Glomerular endothelial cell (primary cell): ENCODE measurements around the gene KRT3. TPM values are rescaled to one million over a fixed set of nuclear protein-coding genes. Genes with fewer than 3 reads are reported as not detected.

Experiments
- DNase-seq: peaks from one replicate; pipeline ENCODE4 v3.0.0-alpha.2; 2011; ENCODE audit warnings: low read depth, low spot score; ENCODE audit errors: extremely low read depth
- total RNA-seq: library from RNA; depleted of rRNA; stranded (reverse); fragments of >200 nt; gene quantifications from 2 replicates; pipeline ENCODE4 v1.2.3, GENCODE V29; 2015

KRT3 gene
- total RNA-seq, 1 donor from 2014 or later: 0.18 TPM

DNA sequence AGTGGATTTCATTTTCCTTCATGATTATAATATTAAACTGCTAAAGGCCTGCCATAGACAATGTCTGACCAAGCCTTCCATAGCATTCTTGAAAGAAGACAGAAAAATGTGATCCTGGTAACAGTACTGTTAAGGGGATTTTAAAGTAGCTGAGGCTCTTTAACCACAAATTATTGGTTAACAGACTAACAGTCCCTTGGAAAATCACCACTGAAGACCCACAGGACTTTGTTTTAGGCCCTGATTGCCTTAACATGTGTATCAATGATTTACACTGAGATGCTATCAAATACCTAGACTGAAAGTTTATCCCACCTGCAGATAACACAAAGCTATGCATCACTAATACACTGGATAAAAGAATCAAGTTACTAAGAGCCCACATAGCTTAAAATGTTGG lies 32.2 kb upstream of the KRT3 start:
- DNase-seq: no peak

DNA sequence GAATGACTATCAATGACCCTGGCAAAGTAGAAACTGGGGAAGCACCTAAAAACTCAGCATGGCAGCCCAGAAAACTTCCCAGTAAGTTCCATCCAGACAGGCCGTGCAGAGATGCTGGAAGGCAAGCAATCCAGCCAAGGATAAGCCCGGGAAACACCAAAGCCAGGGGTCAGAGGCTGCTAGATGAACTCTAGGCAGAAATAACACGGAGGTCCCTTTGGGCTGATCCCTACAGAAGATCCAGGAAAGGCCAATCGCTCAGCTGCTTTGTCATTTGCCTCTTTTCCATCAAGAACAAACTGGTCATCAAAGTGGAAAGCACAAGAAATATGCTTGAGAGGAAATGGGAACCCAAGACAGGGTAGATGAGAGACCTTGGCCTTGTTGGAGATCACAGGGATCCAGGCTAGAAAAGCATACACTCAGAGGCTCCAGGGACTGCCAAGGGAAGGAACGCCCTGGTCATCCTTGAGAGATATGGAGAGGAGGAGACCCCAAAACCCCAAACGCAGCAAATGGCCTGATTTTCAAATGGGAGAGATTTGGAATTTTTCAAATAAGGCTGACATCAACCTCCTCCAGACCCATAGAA lies 31.7 kb upstream of the KRT3 start:
- no peak for DNase-seq

GRCh38 chr12:52826611-52827498 lies 30.9 kb upstream of the KRT3 start:
- no peak for DNase-seq

DNA sequence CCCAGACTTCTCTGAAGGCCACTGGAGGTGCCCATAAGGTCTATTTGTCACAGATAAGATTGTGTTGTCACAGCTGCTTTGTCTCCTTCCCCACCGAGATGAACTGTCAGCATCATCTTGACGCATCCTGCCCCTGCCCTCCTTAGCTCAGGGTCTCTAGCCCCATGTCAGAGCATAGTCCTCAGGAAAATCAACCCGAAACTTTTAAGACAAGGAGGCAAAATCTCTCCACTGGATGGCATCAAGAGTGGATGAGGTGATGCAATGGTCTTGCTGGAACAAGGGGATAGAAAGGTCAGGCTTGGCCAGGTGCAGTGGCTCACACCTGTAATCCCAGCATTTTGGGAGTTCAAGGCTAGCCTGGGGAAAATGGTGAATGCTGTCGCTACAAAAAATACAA lies 30.0 kb upstream of the KRT3 start:
- no peak for DNase-seq

DNA sequence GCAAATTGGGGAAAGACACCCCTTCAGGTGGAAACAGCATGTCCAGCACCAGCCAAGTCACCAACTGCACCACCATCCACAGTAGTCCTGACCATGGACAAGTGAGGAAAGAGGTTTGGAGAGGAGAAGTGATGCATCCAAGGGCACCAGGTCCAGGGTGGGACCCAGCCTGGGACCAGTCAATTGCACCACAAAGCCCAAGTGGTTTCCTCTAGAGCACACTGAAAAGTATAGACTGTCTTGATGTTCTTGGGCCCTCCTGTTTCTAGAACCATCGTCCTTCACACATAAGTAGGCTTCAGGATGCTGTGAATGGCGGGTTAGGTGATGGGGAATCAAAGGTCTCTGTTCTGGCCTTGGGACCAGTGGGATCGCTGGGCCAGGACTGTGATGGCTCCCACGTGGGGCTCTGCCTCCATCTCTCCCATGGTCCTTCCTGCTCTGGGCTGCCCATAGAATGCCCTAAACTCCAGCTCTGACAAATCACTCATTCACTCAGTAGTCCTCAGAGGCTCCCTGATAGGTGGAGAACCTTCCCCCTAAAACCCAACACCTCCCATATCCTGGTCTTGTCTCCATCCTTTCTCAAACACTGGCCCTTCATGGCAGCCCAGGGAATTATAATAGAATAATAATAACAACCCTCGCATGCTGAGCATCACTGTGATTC lies 29.0 kb upstream of the KRT3 start:
- DNase-seq: no peak

- DNase-seq: no peak
Observed at GRCh38 chr12:52823761-52824450, 28.0 kb upstream of the KRT3 start.

- DNase-seq: no peak
Observed at GRCh38 chr12:52822771-52823510, 27.0 kb upstream of the KRT3 start.

- DNase-seq: no peak
Observed at GRCh38 chr12:52821826-52822660, 26.1 kb upstream of the KRT3 start.

DNA sequence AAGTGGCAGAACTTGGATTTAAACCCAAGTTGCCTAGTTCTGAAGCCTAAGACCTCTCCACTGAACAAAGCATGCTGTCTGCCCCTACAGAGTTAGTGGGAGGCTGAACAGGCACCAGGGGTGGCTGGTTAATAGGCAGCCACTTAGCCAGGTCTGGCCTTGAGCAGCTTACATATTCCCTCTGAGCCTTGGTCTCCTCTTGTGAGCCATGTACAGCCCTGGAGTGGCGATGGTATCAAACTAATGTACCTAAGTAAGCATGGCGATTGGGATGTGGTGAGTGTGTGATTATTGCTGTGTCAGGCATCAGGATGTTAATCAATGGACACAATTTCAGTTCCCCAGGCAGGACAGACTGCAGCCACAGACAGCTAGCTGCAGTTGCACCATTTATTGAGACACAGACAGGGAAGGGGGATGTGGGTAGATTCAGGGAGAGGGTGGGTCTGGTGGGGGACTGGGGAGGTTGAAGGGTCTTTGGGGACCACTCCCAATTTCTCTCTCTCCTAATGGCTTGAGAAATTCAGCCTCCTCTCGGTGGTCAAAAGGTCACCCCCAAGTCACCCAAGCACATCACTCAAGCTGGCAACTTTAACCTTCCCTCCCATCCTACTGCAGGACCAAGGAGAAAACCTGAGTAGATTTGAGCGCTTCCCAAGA lies 25.3 kb upstream of the KRT3 start:
- DNase-seq: no peak

DNA sequence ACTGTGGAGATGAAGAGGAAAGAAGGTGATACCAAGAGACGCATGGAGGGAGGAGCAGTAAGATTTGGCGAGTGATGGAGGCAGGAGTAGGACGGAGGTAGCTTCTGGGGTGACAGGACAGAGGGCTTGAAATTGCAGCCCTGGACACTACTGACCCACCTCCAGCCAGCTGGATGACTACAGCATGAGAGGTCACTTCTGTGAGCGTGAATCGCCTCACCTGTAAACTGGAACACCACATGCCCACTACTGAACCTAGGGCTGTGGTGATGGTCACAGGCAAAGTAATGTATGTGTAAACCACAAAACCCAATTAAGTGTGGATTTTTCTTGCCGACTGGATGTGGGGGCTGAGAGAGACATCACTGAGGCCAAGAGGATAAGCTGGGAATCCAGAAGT lies 24.6 kb upstream of the KRT3 start:
- DNase-seq: no peak

DNA sequence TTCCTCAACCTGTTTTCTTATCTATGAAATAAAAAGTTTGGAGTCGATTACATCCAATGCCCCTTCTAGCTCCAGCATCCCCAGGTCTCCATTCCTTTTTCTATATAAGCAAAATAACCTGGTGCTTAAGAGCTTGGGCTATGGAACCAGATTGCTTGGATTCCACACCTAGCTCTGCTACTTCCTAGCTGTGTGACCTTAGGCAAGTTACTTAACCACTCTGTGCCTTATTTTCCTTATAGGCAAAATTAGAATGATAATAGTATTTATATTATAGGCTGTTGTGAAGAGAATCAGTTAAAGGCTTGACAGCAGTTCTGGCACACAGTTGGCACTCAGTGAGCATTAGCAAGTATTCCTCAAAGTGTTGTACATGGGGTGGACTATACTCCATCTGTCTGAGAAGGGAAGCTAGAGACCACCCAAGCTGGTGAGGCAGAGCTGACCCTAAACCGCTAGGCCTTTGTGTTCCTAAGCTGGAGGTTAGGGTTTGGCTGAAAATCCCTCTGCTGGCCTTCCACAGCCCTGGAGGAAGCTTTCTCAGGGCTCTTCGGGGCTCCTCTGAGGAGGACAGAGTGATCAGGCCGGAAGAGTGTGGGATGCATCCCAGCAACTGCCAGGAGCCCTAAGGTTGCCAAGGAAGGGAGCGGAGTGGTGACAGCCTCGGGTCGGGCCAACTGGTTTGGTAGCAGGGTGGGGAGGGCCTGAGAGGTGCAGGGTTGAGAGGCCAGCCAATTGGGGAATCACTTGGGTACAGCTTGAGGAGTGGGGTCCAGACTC lies 24.0 kb upstream of the KRT3 start:
- DNase-seq: no peak

- no peak for DNase-seq
Observed at GRCh38 chr12:52818887-52819420, 23.0 kb upstream of the KRT3 start.

DNA sequence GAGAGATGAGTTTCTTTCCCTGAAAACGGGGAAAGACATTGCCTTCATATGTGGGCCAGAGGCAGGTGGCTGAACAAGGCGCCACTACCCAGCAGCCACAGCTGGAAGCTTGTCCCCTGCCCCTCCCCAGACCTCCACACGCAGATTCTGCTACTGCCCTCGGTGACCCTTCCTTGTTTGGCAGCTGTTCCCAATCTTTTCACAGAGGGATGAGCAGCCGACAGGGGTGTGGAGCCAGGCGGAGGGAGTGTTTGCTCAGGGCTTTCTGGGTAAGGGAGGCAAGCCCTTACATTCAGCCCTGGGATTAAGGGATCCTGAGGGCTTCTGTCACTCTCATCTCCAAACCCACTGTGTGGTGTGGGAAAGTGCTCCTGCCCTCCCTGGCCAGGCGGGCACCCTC lies 22.5 kb upstream of the KRT3 start:
- no peak for DNase-seq

DNA sequence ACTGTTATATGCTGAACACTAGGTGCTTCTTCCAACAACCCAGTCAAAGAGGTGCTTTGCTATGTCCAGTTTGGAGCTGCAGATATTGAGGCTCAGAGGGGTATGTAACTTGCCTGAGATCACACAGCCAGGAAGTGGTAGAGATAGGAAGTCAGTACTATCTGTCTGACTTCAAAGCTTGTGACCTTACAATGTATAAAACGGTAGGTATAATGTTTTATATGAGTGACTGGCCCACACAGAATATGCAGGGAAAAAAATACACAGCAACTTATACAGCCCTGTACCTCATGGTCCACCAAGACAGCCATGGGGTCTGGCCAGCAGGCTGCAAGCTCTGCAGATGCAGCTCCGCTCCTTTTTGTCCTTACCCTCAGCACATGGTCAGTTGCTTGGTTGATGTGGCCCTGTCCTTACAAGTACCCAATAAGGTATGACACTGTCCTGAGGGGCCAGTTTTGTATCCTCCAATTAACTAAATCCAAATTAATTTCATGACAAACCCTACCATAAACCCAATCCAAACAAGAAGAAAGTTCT lies 21.9 kb upstream of the KRT3 start:
- no peak for DNase-seq

DNA sequence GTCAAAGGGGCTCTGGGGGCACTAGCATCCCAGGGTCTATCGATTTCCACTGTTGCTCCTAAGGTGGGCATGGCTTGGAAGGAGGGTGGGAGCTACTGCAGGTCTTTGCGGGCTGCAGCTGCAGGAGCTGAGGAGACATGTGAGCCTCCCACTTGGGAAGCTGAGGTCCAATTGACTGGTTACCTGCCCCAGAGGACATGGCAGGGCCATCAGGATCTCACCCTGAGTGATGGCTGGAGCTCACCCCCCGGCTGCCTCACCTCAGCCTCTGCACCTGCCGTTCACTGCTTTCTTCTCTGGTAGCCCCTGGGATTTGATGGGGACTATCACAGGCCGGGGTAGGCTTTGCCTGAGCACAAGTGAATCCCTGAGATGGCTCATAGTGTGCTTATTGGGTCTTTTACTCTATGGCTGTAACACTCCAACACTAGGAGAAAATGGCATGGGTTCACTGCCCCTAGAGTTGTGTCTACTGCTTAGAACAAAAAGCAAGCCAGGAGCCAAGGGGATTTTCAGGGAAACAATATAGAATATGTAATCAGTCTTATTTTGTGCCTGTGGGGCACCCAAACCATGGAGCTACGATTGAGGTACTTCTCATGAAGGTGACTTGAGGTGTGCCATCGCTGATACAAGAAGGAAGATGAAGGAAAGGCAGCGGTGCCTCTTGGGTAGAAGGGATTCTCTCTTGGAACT lies 21.2 kb upstream of the KRT3 start:
- no peak for DNase-seq

- DNase-seq: no peak
Observed at GRCh38 chr12:52815676-52816588, 20.0 kb upstream of the KRT3 start.
